Esophagus squamous epithelium (tissue), 4 donors: Measurements from ENCODE around the gene STAT6.

Experiments used
- CTCF ChIP-seq, 6 experiments: fragments of 450-650 bp in 4 of 6; fragments of 200-600 bp in 2 of 6; sonication (generic) in 2 of 6; IDR thresholded peaks; one replicate each; pipeline ENCODE4 v1.5.1; 2016 to 2019; ENCODE audit warnings: antibody characterized with exemption in 6 of 6, mild to moderate bottlenecking in 4 of 6, moderate library complexity in 4 of 6
- POLR2A ChIP-seq, 4 donors: fragments of 450-650 bp; IDR thresholded peaks; one replicate each; pipeline ENCODE4 v1.6.1; 2017; ENCODE audit warnings: antibody characterized with exemption in 4 of 4, mild to moderate bottlenecking in 4 of 4, moderate library complexity in 3 of 4

GRCh38 chr12:57111031-57111734 is at the start of gene STAT6:
- TF ChIP-seq CTCF (IDR thresholded peaks at IDR 0.05) (peak in 2 of 6 experiments; percentile 22 to 26), POLR2A (IDR thresholded peaks at IDR 0.05) (peak in 3 of 4 donors; percentile 11 to 84 (median 74))
